ENCODE results near the gene CHRNE. TPM values are rescaled to one million over a fixed set of nuclear protein-coding genes. Genes with fewer than 3 reads are reported as not detected.

Gene CHRNE
- total RNA-seq, 2 experiments from 2014 or later: 0.27 to 0.32 TPM

DNA sequence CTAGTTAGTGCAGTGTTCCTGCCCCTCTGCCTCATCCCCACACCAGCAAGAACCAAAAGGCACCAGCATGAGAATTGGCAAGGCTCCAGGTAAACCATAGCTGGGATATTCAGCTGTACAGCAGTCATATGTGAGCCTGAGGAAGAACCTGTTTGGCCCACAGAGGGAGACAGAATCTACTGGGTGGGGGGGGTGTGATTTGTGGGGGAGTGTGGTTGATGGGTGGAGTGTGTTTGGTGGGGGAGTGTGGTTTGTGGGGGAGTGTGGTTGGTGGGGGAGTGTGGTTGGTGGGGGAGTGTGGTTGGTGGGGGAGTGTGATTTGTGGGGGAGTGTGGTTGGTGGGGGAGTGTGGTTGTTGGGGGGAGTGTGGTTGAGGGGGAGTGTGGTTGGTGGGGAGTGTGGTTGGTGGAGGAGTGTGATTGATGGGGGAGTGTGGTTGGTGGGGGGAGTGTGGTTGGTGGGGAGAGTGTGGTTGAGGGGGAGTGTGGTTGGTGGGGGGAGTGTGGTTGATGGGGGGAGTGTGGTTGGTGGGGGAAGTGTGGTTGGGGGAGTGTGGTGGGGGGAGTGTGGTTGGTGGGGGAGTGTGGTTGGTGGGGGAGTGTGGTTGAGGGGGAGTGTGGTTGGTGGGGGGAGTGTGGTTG is 50.2 kb downstream of the CHRNE start:
- no peak overlapping the region for H3K27ac ChIP-seq (ENCODE audit: low read depth, low read length, poor library complexity, severe bottlenecking)
- ChIA-PET POLR2A (no interaction called here), CTCF (ENCODE audit: unreplicated experiment) (no interaction called here)
- no peak overlapping the region for H3K4me3 ChIP-seq (ENCODE audit: low read depth, low read length, poor library complexity, severe bottlenecking)
- no peak for DNase-seq (ENCODE audit: low spot score)
- H3K9me3 ChIP-seq (ENCODE audit: low read length): no peaks in the 10 kb centered on the region
- H3K9me2 ChIP-seq (ENCODE audit: insufficient read depth, low read length): no peaks in the 10 kb centered on the region
- intact Hi-C loops (cut with micrococcal nuclease; ENCODE audit: unreplicated experiment): no loop called here
- BruUV-seq (replicated peaks): no TSS peak
- 0 out of 2 replicates have a peak, but pooled peaks cover 5% of the 10 kb centered on the region for H4K20me1 ChIP-seq (ENCODE audit: insufficient read depth, low read length)
- no peak for TF ChIP-seq EZH2phosphoT487 (IDR thresholded peaks at IDR 0.05; ENCODE audit: borderline replicate concordance, low read depth, low read length)
- TF ChIP-seq, protein P1, sequence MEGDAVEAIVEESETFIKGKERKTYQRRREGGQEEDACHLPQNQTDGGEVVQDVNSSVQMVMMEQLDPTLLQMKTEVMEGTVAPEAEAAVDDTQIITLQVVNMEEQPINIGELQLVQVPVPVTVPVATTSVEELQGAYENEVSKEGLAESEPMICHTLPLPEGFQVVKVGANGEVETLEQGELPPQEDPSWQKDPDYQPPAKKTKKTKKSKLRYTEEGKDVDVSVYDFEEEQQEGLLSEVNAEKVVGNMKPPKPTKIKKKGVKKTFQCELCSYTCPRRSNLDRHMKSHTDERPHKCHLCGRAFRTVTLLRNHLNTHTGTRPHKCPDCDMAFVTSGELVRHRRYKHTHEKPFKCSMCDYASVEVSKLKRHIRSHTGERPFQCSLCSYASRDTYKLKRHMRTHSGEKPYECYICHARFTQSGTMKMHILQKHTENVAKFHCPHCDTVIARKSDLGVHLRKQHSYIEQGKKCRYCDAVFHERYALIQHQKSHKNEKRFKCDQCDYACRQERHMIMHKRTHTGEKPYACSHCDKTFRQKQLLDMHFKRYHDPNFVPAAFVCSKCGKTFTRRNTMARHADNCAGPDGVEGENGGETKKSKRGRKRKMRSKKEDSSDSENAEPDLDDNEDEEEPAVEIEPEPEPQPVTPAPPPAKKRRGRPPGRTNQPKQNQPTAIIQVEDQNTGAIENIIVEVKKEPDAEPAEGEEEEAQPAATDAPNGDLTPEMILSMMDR (conservative IDR thresholded peaks at IDR 0.05; ENCODE audit: low read length): no peak
- H3K79me2 ChIP-seq (ENCODE audit: insufficient read depth, low read depth, low read length): no peaks in the 10 kb centered on the region
- H3K4me1 ChIP-seq (ENCODE audit: insufficient read depth, low read length, poor library complexity, severe bottlenecking): peaks cover under 1% of the 10 kb centered on the region
- H3K4me2 ChIP-seq (ENCODE audit: low read length): no peak overlapping the region
- H3K36me3 ChIP-seq (ENCODE audit: insufficient read depth, low read length): peaks cover 6% of the 10 kb centered on the region
- H2AFZ ChIP-seq (ENCODE audit: low read length): no peak overlapping the region

DNA sequence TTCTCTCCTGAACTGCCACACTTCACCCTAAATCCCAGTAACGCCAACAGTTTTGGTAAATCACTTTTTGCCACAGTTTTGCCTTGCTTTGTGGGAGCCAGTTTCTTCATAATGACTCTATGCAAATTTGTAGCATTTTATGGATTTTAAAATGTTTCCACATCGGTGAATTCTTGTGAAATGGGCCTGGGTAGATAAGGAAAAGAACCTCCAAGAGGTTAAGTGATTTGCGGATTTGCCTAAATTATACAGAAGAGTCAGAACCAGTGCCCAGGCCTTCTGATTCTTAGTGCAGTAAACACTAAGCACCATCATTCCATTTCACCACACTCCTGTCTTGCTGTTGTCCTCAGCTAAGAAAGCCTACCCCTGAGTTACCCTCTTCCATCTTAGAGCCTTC is 51.8 kb downstream of the CHRNE start:
- no peaks in the 10 kb centered on the region for H3K79me2 ChIP-seq (ENCODE audit: insufficient read depth, low read depth, low read length)
- H3K4me3 ChIP-seq (ENCODE audit: low read depth, low read length, poor library complexity, severe bottlenecking): no peak overlapping the region
- intact Hi-C loops (cut with micrococcal nuclease; ENCODE audit: unreplicated experiment): no loop called here
- peaks cover 11% of the 10 kb centered on the region for H3K36me3 ChIP-seq (ENCODE audit: insufficient read depth, low read length)
- DNase-seq (ENCODE audit: low spot score): no peak
- H3K4me1 ChIP-seq (ENCODE audit: insufficient read depth, low read length, poor library complexity, severe bottlenecking): no peaks in the 10 kb centered on the region
- H2AFZ ChIP-seq (ENCODE audit: low read length): no peak overlapping the region
- H3K27ac ChIP-seq (ENCODE audit: low read depth, low read length, poor library complexity, severe bottlenecking): no peak overlapping the region
- CTCF ChIA-PET (ENCODE audit: unreplicated experiment): no interaction called here
- no peak overlapping the region for H3K4me2 ChIP-seq (ENCODE audit: low read length)
- H3K9me3 ChIP-seq (ENCODE audit: low read length): no peaks in the 10 kb centered on the region
- H4K20me1 ChIP-seq (ENCODE audit: insufficient read depth, low read length): 0 out of 2 replicates have a peak, but pooled peaks cover 5% of the 10 kb centered on the region
- TF ChIP-seq EZH2phosphoT487 (IDR thresholded peaks at IDR 0.05; ENCODE audit: borderline replicate concordance, low read depth, low read length): no peak
- TF ChIP-seq, protein P1 (conservative IDR thresholded peaks at IDR 0.05; ENCODE audit: low read length): no peak
- no peaks in the 10 kb centered on the region for H3K9me2 ChIP-seq (ENCODE audit: insufficient read depth, low read length)
- BruUV-seq (replicated peaks): no TSS peak
- POLR2A ChIA-PET: interaction anchor here (0.5 kb wide), 1 partner anchor 61 kb away, joined by 3 read pairs; no protein-coding TSS in a partner anchor

DNA sequence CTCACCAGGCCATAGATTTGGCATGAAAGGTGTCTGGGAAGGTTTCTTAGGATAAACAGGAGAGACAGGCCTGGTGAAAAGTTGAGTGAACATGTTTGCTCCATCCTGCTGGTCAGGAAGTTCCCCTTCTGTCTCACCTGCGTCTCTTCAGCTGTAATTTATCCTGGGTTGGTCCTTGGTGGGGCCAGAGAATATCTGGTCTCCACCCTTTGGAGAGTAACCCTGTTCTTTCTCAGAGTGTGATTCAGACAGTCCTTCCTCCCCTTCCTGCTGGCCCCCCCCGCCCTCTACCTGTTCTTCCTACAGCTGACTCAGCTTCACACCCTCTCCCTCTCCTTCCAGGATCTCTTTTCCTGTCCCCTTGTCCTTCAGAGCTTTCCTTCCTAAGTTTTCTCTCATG is 52.7 kb downstream of the CHRNE start:
- Histone ChIP-seq H3K4me1 (ENCODE audit: insufficient read depth, low read length, poor library complexity, severe bottlenecking) (no peaks in the 10 kb centered on the region), H3K27ac (ENCODE audit: low read depth, low read length, poor library complexity, severe bottlenecking) (no peak overlapping the region), H3K9me3 (ENCODE audit: low read length) (no peaks in the 10 kb centered on the region), H2AFZ (ENCODE audit: low read length) (no peak overlapping the region), H4K20me1 (ENCODE audit: insufficient read depth, low read length) (0 out of 2 replicates have a peak, but pooled peaks cover 5% of the 10 kb centered on the region), H3K4me2 (ENCODE audit: low read length) (no peak overlapping the region), H3K4me3 (ENCODE audit: low read depth, low read length, poor library complexity, severe bottlenecking) (no peak overlapping the region), H3K36me3 (ENCODE audit: insufficient read depth, low read length) (peaks cover 13% of the 10 kb centered on the region), H3K9me2 (ENCODE audit: insufficient read depth, low read length) (no peaks in the 10 kb centered on the region), H3K79me2 (ENCODE audit: insufficient read depth, low read depth, low read length) (no peaks in the 10 kb centered on the region)
- no peak for DNase-seq (ENCODE audit: low spot score)
- TF ChIP-seq EZH2phosphoT487 (IDR thresholded peaks at IDR 0.05; ENCODE audit: borderline replicate concordance, low read depth, low read length): no peak
- TF ChIP-seq, protein P1 (conservative IDR thresholded peaks at IDR 0.05; ENCODE audit: low read length): no peak
- intact Hi-C loops (cut with micrococcal nuclease; ENCODE audit: unreplicated experiment): no loop called here
- BruUV-seq (replicated peaks): no TSS peak
- CTCF ChIA-PET (ENCODE audit: unreplicated experiment): interaction anchor here (0.6 kb wide), 1 partner anchor 283 kb away, joined by 3 read pairs; no protein-coding TSS in a partner anchor
- POLR2A ChIA-PET: no interaction called here

Measured in OCI-LY7 (cell line).